NCI-H748 (cell line): ENCODE measurements around the gene KRTAP5-4.

ENCODE experiments used
- DNase-seq: peaks from one replicate; lab custom pipeline; 2025; ENCODE audit not compliant: unreplicated experiment; lab: John Stamatoyannopoulos, UW

KRTAP5-4 gene

DNA sequence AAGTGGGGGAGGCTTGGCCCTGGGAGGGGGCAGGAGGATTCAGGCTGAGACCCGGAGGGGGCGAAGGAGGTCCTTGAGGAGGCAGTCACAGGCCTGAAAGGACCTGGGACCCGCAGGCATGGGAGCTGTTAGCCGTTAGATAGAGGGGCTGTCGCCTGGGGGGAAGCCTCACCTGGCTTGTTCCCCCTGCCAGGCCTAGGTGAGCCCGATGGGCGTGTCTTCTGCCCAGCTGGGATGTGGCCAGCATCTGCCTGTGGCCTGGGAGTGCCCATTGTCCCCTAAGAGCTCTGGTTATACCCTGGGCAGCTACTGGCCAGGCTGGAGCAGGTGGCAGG, 48.1 kb downstream of the KRTAP5-4 start:
- DNase-seq = peak; percentile 94

DNA sequence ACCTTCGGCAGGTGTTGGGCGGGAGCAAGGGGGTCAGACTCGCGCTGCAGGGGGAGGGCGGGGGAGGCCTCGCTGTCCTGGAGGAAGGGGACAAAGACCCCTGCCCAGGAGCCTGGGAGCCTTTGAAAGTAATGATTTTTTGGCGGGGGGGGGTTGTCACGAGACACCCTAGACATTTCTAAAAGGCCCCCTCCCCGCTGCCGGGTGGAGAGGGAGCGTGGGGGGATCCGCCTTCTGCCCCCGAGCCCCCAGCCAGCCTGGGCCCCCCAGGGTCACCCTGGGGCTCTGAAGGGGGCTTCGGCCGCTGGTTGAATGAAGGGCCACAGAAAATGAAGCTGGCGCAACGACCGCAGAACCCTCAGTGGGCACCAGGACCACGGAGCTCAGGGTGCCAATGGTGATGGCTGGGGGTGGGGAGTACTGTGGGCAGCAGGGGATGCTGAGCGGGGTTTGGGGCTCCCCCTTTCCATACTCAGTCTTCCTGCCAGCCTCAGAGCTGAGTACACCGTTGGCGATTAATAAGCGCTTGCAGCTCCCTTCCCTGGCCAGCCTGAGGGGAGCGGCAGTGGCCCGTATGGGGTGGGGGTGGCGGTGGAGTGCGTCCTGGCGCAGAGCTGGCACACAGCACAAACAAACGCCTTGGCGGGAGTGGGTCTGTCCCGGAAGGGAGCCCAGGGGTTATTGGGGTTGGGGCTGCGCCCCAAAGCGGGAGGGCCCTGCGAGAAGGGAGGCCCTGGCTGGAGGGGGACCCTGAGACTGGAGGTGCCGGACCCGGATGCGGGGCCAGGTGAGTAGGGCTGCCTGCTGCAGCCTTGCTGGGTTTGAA, 48.6 kb downstream of the KRTAP5-4 start:
- peak; percentile 73 for DNase-seq

- DNase-seq = peak; percentile 89
Observed at GRCh38 chr11:1572197-1573076, 49.5 kb downstream of the KRTAP5-4 start, which contains the start of gene DUSP8. DUSP8 (minus strand) TSS chr11:1572271; CDS start chr11:1565826, 6,445 bp downstream.

DNA sequence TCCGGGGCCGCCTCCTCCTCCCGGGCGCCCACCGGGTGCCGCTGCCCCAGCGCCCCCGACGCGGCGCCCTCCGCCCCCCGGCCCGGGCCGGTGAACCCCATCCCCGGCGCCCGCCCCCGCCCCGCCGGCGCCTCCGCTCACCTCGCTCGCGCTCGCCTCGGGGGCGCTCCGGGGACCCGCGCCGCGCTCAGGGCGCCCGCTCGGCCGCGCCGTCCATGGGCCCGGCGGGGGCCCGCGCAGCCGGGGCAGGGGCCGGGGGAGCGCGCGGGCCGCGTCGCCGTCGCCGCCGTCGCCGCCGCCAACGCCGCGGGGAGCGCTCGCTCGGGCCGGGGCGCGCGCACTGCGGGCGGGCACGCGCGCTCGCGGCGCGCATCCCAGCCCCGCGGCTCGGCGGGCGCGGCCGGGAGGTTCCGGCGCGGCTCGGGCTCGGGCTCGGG, 50.2 kb downstream of the KRTAP5-4 start:
- DNase-seq = no peak
